Middle frontal gyrus (tissue), 1 donor: Measurements from ENCODE around the gene VRK2.
"Not testable (repeated sequence)": the region's sequence is repeated elsewhere in the genome, so short reads cannot be mapped to it uniquely, and the experiment has no call there.

Experiments used
- DNase-seq: peaks from one replicate; pipeline ENCODE4 v3.0.0-alpha.2; 2015; ENCODE audit warnings: low spot score; ENCODE audit errors: extremely low spot score

Gene VRK2

DNA sequence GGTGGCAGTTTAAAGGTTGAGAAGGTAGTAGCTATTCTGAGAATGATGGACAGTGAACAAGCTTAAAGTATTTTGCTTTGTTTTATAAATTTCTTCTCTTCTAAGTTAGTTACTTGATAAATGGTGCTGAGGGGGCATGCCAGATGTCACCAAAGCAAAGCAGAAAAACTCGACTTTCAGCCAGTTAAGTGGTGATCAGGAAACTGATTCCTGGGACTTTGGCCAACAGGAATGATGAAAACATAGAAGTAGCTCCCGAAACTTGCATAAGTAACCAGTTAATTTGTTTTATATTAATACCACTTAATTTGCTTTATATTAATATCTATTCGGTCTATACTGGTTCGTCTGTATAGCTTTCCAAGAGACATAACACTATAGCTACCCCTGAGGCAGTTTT is 111.9 kb downstream of the VRK2 start:
- DNase-seq: no peak

GRCh38 chr2:58163913-58164312 is 117.3 kb downstream of the VRK2 start:
- no peak for DNase-seq

DNA sequence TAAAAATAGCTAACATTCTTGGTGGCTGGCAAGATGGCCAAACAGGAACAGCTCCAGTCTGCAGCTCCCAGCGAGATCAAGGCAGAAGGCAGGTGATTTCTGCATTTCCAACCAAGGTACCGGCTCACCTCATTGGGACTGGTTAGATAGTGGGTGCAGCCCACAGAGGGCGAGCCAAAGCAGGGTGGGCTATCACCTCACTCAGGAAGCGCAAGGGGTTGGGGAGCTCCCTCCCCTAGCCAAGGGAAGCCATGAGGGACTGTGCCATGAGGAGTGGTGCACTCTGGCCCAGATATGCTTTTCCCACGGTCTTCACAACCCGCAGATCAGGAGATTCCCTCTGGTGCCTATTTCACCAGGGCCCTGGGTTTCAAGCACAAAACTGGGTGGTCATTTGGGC is 121.5 kb downstream of the VRK2 start:
- not testable (repeated sequence) for DNase-seq

DNA sequence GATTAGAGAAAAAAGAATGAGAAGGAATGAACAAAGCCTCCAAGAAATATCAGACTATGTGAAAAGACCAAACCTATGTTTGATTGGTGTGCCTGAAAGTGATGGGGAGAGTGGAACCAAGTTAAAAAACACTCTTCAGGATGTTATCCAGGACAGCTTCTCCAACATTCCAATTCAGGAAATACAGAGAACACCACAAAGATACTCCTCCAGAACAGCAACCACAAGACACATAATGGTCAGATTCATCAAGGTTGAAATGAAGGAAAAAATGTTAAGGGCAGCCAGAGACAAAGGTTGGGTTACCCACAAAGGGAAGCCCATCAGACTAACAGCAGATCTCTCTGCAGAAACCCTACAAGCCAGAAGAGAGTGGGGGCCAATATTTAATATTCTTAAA is 123.2 kb downstream of the VRK2 start:
- DNase-seq: not testable (repeated sequence)

- not testable (repeated sequence) for DNase-seq
These were observed 123.8 kb downstream of the VRK2 start for GRCh38 chr2:58170334-58170933.

- DNase-seq: not testable (repeated sequence)
These were observed 125.2 kb downstream of the VRK2 start for GRCh38 chr2:58171831-58172230.

- not testable (repeated sequence) for DNase-seq
These were observed 130.6 kb downstream of the VRK2 start for GRCh38 chr2:58177187-58177586.

- not testable (repeated sequence) for DNase-seq
These were observed 133.6 kb downstream of the VRK2 start for GRCh38 chr2:58180175-58180574.

- DNase-seq: no peak
These were observed 134.0 kb downstream of the VRK2 start for GRCh38 chr2:58180635-58181034.

DNA sequence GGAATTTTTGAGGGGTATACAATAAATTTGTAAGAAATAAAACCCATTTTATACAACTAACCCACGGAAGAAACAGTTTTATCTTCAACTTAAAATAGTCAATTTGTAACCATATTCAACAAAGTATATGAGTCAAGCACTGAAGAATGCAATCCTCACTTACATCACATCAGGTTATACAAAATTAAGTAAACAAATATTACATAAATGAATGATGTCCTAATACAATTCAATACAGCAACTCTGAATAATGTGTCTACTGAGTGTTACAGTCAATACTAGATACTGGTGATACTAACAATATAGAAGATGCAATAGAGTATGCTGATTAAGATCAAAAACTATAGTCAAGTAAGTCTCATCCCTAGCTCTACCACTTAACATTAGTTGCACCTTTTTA is 135.9 kb downstream of the VRK2 start:
- DNase-seq: no peak

GRCh38 chr2:58186501-58186900 is 139.9 kb downstream of the VRK2 start:
- DNase-seq: no peak

GRCh38 chr2:58187022-58187421 is 140.4 kb downstream of the VRK2 start:
- DNase-seq: not testable (repeated sequence)

DNA sequence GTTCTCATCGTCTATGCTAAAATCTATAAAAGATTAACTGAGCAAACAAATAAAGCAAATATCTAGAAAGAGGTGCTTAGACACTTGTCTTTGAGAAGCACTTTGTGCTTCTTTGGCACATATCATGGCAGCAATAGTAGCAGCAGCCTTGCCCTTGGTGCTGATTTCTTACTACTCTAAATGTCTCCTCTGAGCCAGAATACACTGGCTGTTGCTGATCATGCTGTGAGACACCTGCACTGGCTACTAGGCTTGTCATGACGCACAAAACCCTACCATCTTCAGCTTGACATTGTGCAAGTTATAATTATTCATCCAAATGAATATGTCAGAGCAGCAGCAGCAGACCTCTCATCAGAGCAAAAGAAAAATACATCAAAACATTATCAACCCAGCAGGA is 147.9 kb downstream of the VRK2 start:
- DNase-seq: no peak

DNA sequence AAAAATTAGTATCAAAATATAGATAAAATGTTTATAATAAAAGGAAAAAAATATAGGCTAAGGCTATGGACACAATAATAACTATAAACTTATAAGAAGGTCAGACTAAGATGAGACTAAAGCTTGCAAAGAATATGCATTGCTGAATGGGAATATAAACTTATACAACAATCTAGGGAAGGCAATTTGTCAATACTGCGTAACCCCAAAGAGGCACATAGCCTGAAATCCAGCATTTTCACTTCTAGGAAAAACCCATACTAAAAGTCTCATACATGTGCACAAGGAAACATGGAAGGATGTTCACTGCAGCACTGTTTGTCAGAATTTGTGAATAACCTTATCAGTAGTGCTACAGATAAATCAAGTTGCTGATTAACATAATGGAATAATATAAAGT is 149.1 kb downstream of the VRK2 start:
- DNase-seq: no peak

DNA sequence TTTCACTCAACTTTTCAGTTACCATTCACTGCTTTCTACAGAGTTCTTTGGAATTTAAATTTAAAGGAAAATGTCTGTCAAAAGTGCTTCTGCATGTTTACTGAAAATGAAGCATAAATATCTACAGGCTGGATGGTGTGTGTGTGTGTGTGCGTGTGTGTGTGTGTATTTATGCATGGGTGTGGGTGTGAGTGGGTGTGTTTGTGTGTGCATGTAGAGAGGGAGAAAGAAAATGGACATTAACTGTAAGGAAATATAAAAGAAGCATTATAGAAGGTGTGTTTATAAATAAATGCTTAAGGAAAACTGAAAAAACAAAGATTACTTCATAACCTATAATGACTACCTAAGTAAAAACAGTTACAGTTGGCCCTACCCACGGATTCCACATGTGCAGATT is 151.3 kb downstream of the VRK2 start:
- DNase-seq: no peak

- no peak for DNase-seq
These were observed 155.8 kb downstream of the VRK2 start for GRCh38 chr2:58202404-58202803.

GRCh38 chr2:58203018-58203417 is 156.4 kb downstream of the VRK2 start:
- no peak for DNase-seq

- DNase-seq: no peak
These were observed 157.8 kb downstream of the VRK2 start for GRCh38 chr2:58204195-58204959.

DNA sequence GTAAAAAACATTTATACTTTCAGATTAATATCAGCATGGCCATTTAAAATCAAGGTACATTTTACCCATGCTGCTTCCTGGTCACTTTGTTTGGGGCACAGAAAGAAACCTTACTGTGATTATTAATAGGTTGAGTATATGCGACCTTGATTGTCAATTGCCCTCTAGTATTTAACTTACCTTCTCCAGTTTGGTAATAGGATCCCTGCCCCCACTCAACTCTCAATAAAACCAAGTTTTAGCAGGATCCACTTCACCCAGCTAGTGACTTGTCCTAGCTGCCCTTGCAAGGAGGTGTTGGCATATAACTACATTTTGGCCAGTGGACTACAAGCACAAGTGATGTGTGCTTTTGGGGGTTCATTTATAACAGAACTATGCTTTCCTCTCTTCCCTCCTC is 160.2 kb downstream of the VRK2 start:
- no peak for DNase-seq

GRCh38 chr2:58207189-58207588 is 160.6 kb downstream of the VRK2 start:
- DNase-seq: no peak
